GM10266 (cell line): ENCODE data around the gene CUX1.
"Not testable (repeated sequence)": the region's sequence is repeated elsewhere in the genome, so short reads cannot be mapped to it uniquely, and the experiment has no call there.

Experiments
- DNase-seq: peaks from one replicate; pipeline ENCODE4 v3.0.0; 2012; ENCODE audit errors: extremely low spot score
- CTCF ChIP-seq: IDR thresholded peaks from 2 replicates; pipeline ENCODE4 v1.5.1; 2012; ENCODE audit warnings: mild to moderate bottlenecking, low read depth; ENCODE audit not compliant: control insufficient read depth, insufficient read depth; ENCODE audit errors: missing control alignments

The CUX1 gene

DNA sequence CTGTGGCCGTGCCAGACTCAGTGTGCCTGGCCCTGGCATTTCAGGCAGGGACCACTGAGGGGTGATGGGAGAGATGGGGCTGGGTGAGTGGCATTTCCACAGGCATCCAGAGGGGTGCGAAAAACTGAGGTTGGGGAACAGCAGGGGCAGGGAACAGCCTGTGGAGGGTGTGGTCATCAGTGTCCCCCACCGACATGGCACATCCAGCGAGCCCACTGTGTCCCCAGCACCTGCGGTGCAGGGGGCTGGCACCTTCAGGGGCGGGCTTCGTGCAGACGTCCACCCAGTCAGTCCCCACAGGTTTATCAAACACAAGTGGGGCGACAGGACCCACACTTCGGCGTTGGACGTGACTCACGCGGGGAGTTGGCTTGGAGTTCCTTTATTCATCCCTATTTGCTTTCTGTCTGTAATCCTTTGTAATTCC, 14.8 kb downstream of the CUX1 start:
- TF ChIP-seq CTCF, result no peak
- no peak for DNase-seq

DNA sequence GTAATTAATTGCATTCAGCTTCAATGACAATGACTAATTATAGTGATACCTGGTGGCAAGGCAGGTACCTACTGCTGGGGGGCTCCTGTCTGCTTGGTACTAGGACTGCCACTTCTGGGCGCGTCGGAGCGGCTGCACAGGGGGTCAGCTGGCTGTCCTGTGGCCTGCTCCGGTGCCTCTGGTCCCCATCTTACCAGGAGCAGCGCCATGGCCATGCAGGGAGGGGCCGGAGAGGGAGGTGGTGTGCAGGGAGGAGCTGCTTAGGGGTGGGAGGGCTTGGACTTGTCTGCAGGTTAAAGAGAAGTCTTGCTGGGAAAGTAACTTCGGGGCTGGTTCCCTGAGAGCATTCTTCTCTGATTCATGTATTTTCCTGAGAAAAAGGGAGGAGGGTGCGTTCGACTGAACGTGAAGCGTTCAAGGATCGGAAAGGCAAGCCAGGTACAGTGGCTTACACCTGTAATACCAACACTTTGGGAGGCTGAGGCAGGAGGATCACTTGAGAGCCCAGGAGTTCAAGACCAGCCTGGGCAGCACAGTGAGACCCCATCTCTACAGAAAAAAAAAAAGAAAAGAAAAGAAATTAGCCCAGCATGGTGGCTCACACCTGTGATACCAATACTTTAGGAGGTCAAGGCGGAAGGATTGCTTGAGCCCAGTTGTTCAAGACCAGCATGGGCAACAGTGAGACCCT, 15.4 kb downstream of the CUX1 start:
- DNase-seq, result no peak
- no peak for TF ChIP-seq CTCF

- DNase-seq, result no peak
- no peak for TF ChIP-seq CTCF
These were observed 16.4 kb downstream of the CUX1 start for GRCh38 chr7:101833799-101834198.

DNA sequence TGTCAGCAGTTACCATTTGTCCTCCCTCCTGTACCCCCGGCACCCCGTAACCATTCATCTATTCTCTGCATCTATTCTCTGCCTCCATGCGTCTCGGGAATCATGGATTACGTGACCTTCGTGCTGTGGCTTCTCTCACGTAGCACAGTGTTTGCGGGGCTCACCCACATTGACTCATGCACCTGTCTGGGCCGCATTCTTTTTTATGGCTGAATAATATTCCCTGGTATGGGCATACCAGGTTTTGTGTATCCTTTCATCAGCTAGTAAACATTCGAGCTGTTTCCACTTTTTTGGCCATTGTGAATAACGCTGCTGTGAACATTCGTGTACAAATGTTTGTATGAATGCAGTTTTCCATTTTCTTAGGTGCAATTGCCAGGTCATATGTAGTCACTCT, 17.7 kb downstream of the CUX1 start:
- no peak for DNase-seq
- TF ChIP-seq CTCF, result no peak

GRCh38 chr7:101837433-101837832, 20.0 kb downstream of the CUX1 start:
- DNase-seq, result not testable (repeated sequence)

- DNase-seq, result no peak
- no peak for TF ChIP-seq CTCF
These were observed 21.5 kb downstream of the CUX1 start for GRCh38 chr7:101838837-101839483.

GRCh38 chr7:101841328-101841727, 23.9 kb downstream of the CUX1 start:
- no peak for DNase-seq
- no peak for TF ChIP-seq CTCF
